ENCODE data around the gene SLC24A2.

- TF ChIP-seq GATA2 (IDR thresholded peaks at IDR 0.05; ENCODE audit: low read depth, low read length) (no peak), GATA3 (IDR thresholded peaks at IDR 0.05; ENCODE audit: low read depth, low read length) (no peak)
Observed at GRCh38 chr9:19782005-19782404, 6.8 kb downstream of the SLC24A2 start.

All from SH-SY5Y (cell line).